HepG2 (cell line): ENCODE data around the gene KXD1. TPM values are rescaled to one million over a fixed set of nuclear protein-coding genes. Genes with fewer than 3 reads are reported as not detected.
A peak's percentile ranks its signal among the peaks of the same experiment; 100 is the strongest.

Experiments used
- ATAC-seq: fragments of 200-7000 bp; cut with Tn5 transposase; 3 replicates; pipeline ENCODE4 v1.9.1; 2020; ENCODE audit warnings: mild to moderate bottlenecking, moderate library complexity
- BruUV-seq: library from RNA; stranded (reverse); fragments of 400-500 nt; replicated peaks from 2 replicates; lab custom pipeline; 2021; lab: Mats Ljungman, UMichigan
- CTCF ChIA-PET: fragments of 300-600 bp; formaldehyde crosslinking; extraction: SDS; loops from one replicate; lab custom pipeline; 2021; ENCODE audit warnings: low total read pairs, inconsistent platforms, low intra/inter-chr PET ratio; lab: Yijun Ruan, JAX
- POLR2A ChIA-PET: fragments of 350-600 bp; sonication (Branson Sonifier 250); formaldehyde crosslinking; loops from one replicate; lab custom pipeline; 2020; ENCODE audit warnings: antibody characterized with exemption, inconsistent platforms; lab: Yijun Ruan, JAX
- DNase-seq: peaks from one replicate; pipeline ENCODE4 v3.0.0-alpha.2; 2015; ENCODE audit warnings: low spot score
- FAIRE-seq: peaks from 3 replicates; lab custom pipeline; 2011; peaks lifted over from hg19 to GRCh38; lab: Jason Lieb, UNC
- H2AFZ ChIP-seq: one replicate; pipeline ENCODE4 v1.6.1; 2011; ENCODE audit warnings: low read length, inconsistent platforms
- H3K27ac ChIP-seq: fragments of 300-600 bp; 3 replicates; pipeline ENCODE4 v1.8.0; 2011; ENCODE audit warnings: mixed run types, mild to moderate bottlenecking, mixed read lengths, low read length, inconsistent platforms; ENCODE audit not compliant: insufficient read depth; ENCODE audit errors: extremely low read length
- H3K27me3 ChIP-seq, 2 experiments: fragments of 200-600 bp in 1 of 2; 2 replicates in 1 of 2; 3 replicates in 1 of 2; pipeline versions ENCODE4 v1.6.0 to v1.8.0; 2011; ENCODE audit warnings: low read length in 2 of 2, mild to moderate bottlenecking in 2 of 2, moderate library complexity in 2 of 2, inconsistent platforms in 1 of 2; ENCODE audit not compliant: insufficient read depth in 2 of 2, control insufficient read depth in 1 of 2
- H3K36me3 ChIP-seq, 2 experiments: fragments of 200-600 bp in 1 of 2; replicated peaks in 1 of 2; 2 replicates in 1 of 2; 3 replicates in 1 of 2; pipeline versions ENCODE4 v1.5.1 to v1.8.0; 2011; ENCODE audit warnings: low read length in 2 of 2, inconsistent platforms in 1 of 2; ENCODE audit not compliant: insufficient read depth in 2 of 2, control insufficient read depth in 1 of 2
- H3K4me1 ChIP-seq: 2 replicates; pipeline ENCODE4 v1.5.1; 2012; ENCODE audit warnings: low read length, inconsistent platforms; ENCODE audit not compliant: insufficient read depth
- H3K4me2 ChIP-seq: 2 replicates; pipeline ENCODE4 v1.6.0; 2011; ENCODE audit warnings: low read depth, low read length, inconsistent platforms
- H3K4me3 ChIP-seq, 3 experiments: fragments of 200-600 bp in 1 of 3; sonication (generic), shearing (Covaris generic) in 1 of 3; replicated peaks in 1 of 3; 2 replicates each; pipeline ENCODE4 v1.5.1; 2011 to 2016; ENCODE audit warnings: low read length in 3 of 3, inconsistent platforms in 2 of 3, low read depth in 2 of 3, mild to moderate bottlenecking in 2 of 3, control low read depth in 1 of 3, mixed read lengths in 1 of 3; ENCODE audit not compliant: insufficient read depth in 1 of 3
- H3K79me2 ChIP-seq: one replicate; pipeline ENCODE4 v1.6.1; 2011; ENCODE audit warnings: low read length, inconsistent platforms; ENCODE audit not compliant: insufficient read depth
- H3K9ac ChIP-seq: 2 replicates; pipeline ENCODE4 v1.6.0; 2011; ENCODE audit warnings: mild to moderate bottlenecking, low read depth, low read length, inconsistent platforms; ENCODE audit not compliant: insufficient read depth
- H3K9me3 ChIP-seq: 2 replicates; pipeline ENCODE4 v1.5.1; 2012; ENCODE audit warnings: mild to moderate bottlenecking, low read length
- H4K20me1 ChIP-seq: 2 replicates; pipeline ENCODE4 v1.6.0; 2011; ENCODE audit warnings: inconsistent platforms, mild to moderate bottlenecking, low read length, moderate library complexity; ENCODE audit not compliant: insufficient read depth
- EEA1 ChIP-seq: sonication (generic); formaldehyde crosslinking; IDR thresholded peaks from 2 replicates; pipeline ENCODE4 v1.5.1; 2020; ENCODE audit warnings: mild to moderate bottlenecking, missing genetic modification reagents, borderline replicate concordance
- HHEX ChIP-seq: IDR thresholded peaks from 2 replicates; pipeline ENCODE4 v1.6.1; 2016; ENCODE audit warnings: control low read depth
- IKZF1 ChIP-seq: fragments of 450-650 bp; IDR thresholded peaks from 2 replicates; pipeline ENCODE4 v1.7.1; 2016
- PHF21A ChIP-seq: sonication (generic); formaldehyde crosslinking; IDR thresholded peaks from 2 replicates; pipeline ENCODE4 v1.5.0; 2020; ENCODE audit warnings: mild to moderate bottlenecking, missing genetic modification reagents
- POLR2AphosphoS5 ChIP-seq: IDR thresholded peaks from 2 replicates; pipeline ENCODE4 v1.6.1; 2012; ENCODE audit warnings: low read depth, low read length
- RELA ChIP-seq: sonication (generic); formaldehyde crosslinking; IDR thresholded peaks from 2 replicates; pipeline ENCODE4 v1.4.0; 2020; ENCODE audit warnings: missing genetic modification reagents
- SKIL ChIP-seq: sonication (generic); formaldehyde crosslinking; IDR thresholded peaks from 2 replicates; pipeline ENCODE4 v1.8.0; 2022; ENCODE audit warnings: missing genetic modification reagents, mild to moderate bottlenecking, moderate library complexity, borderline replicate concordance
- SPEN ChIP-seq: sonication (generic); formaldehyde crosslinking; IDR thresholded peaks from 2 replicates; pipeline ENCODE4 v1.5.1; 2020; ENCODE audit warnings: low read depth, mild to moderate bottlenecking, missing genetic modification reagents
- YEATS4 ChIP-seq: sonication (generic); formaldehyde crosslinking; IDR thresholded peaks from 2 replicates; pipeline ENCODE4 v1.4.0; 2020; ENCODE audit warnings: missing genetic modification reagents, borderline replicate concordance
- YY1 ChIP-seq: IDR thresholded peaks from 2 replicates; pipeline ENCODE4 v1.6.1; 2011; ENCODE audit warnings: low read length, low read depth, moderate library complexity, mild to moderate bottlenecking; ENCODE audit not compliant: insufficient read depth, insufficient replicate concordance
- ZEB1 ChIP-seq: IDR thresholded peaks from 2 replicates; pipeline ENCODE4 v1.6.1; 2012; ENCODE audit warnings: mild to moderate bottlenecking, low read depth, inconsistent platforms; ENCODE audit not compliant: insufficient replicate concordance
- ZIK1 ChIP-seq: sonication (generic); formaldehyde crosslinking; IDR thresholded peaks from 2 replicates; pipeline ENCODE4 v1.5.0; 2020; ENCODE audit warnings: mild to moderate bottlenecking, low read depth, missing genetic modification reagents, borderline replicate concordance
- ZNF263 ChIP-seq: sonication (generic); formaldehyde crosslinking; IDR thresholded peaks from 2 replicates; pipeline ENCODE4 v1.4.0; 2020; ENCODE audit warnings: missing genetic modification reagents
- ZNF607 ChIP-seq: sonication (generic); formaldehyde crosslinking; IDR thresholded peaks from 2 replicates; pipeline ENCODE4 v1.5.1; 2020; ENCODE audit warnings: missing genetic modification reagents, mild to moderate bottlenecking, borderline replicate concordance
- ZNF782 ChIP-seq: sonication (generic); formaldehyde crosslinking; IDR thresholded peaks from 2 replicates; pipeline ENCODE4 v1.4.0; 2020; ENCODE audit warnings: missing genetic modification reagents, mild to moderate bottlenecking, borderline replicate concordance
- ZSCAN21 ChIP-seq: sonication (generic); formaldehyde crosslinking; IDR thresholded peaks from 2 replicates; pipeline ENCODE4 v1.8.0; 2022; ENCODE audit warnings: mild to moderate bottlenecking, missing genetic modification reagents, moderate library complexity, borderline replicate concordance
- WGBS: methylation state at CpG from one replicate; pipeline ENCODE4 v1.1.6; 2017; ENCODE audit warnings: low lambda C conversion rate; 5-methylcytosine and 5-hydroxymethylcytosine counted together
- in situ Hi-C: cut with HindIII; loops from 2 replicates; pipeline ENCODE4 v1.10.0; 2017; ENCODE audit warnings: low pct_unique_long_range_greater_than_20kb; ENCODE audit not compliant: extremely low pct_ligation_motif_present
- intact Hi-C: fragments of 100-400 bp; cut with micrococcal nuclease; formaldehyde crosslinking; loops from one replicate; pipeline ENCODE4 v1.10.0; 2022; ENCODE audit not compliant: unreplicated experiment
- polyA plus RNA-seq, 8 experiments: library from polyadenylated mRNA; depleted of rRNA in 3 of 8; stranded (reverse) in 7 of 8; unstranded in 1 of 8; fragments of >200 nt; fragmentation: Illumina TruSeq in 4 of 8; extraction: Trizol in 4 of 8; gene quantifications; 2 replicates each; pipeline versions ENCODE4 v1.2.1 to v1.2.3, GENCODE V29; 2011 to 2016; ENCODE audit warnings: low read depth in 4 of 8, missing spikeins in 1 of 8, mixed read lengths in 1 of 8; ENCODE audit not compliant: insufficient read depth in 1 of 8
- total RNA-seq, 5 experiments: library from RNA; depleted of rRNA; stranded (reverse); fragments of >200 nt; fragmentation: Illumina TruSeq; extraction: Trizol; gene quantifications; 2 replicates each; pipeline ENCODE4 v1.2.3, GENCODE V29; 2016; ENCODE audit warnings: low read depth in 1 of 5
- TF ChIP-seq, protein P1 (sequence below): conservative IDR thresholded peaks from 2 replicates; pipeline ENCODE4 v1.6.1; 2018; ENCODE audit warnings: missing genetic modification reagents
- TF ChIP-seq, protein P2 (sequence below): sonication (generic); formaldehyde crosslinking; IDR thresholded peaks from 2 replicates; pipeline ENCODE4 v1.5.1; 2020; ENCODE audit warnings: missing genetic modification reagents, mild to moderate bottlenecking, borderline replicate concordance
- TF ChIP-seq, protein P3 (sequence below): sonication (generic); formaldehyde crosslinking; IDR thresholded peaks from 2 replicates; pipeline ENCODE4 v1.8.0; 2022; ENCODE audit warnings: mild to moderate bottlenecking, missing genetic modification reagents

Gene KXD1
- total and polyA plus RNA-seq, 2 of the 13 experiments (the other 11 are each of a cell fraction or from before 2014, with no cell fraction given): 44.6 to 143 TPM

DNA sequence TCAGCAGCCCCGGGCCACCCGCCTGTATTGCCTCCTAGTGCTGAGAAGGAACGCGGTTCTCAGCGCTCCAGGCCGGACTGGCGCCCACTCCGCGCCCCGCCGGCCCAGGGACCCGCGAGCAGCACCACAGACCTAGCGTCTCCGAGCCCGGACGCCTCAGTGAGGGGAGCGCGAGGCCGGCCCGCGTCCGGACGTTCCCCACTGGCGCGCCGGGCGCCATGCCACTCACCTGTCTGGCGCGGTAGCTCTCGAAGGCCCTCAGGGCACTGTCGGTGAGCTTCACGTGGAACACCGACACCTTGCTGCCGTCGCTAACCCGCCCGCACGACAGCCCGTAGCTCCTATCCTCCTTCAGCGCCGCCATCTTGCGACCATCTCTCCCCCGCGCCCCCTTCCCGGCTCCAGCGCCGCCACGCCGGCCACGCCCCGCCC is 36.0 kb upstream of the KXD1 start, which contains the start of gene ELL:
Gene ELL, minus strand, starts transcription at position 379 of the 432 bp plus-strand sequence. Its CDS starts 15 bp downstream, at position 364.
- peak; percentile 1; the same call in 1 of the 3 replicates for ATAC-seq
- no peaks in the 10 kb centered on the region for H3K36me3 ChIP-seq
- H4K20me1 ChIP-seq: peaks cover 4% of the 10 kb centered on the region; the same call in 1 of the 2 replicates
- POLR2A ChIA-PET: interaction anchor here (0.7 to 4.2 kb wide), 10 partner anchors 14 to 318 kb away, joined by 3 to 37 read pairs (median 8); partner anchors contain the start of genes JUND, KXD1, REX1BD and UBA52
- H3K4me2 ChIP-seq: peak within 1 kb of the TSS; percentile 94
- intact Hi-C loops: loop anchor here (2.0 to 10.0 kb wide), 4 partner anchors 25 to 237 kb away; partner anchors contain the start of genes JUND and KXD1
- CTCF ChIA-PET: no interaction called here
- H3K27ac ChIP-seq: peak within 1 kb of the TSS; percentile 94
- no peaks in the 10 kb centered on the region for H3K9me3 ChIP-seq
- no CpG with 5 or more reads among the region's 52 CpGs for WGBS
- H3K79me2 ChIP-seq: peaks cover 47% of the 10 kb centered on the region
- FAIRE-seq: no peak
- BruUV-seq: no TSS peak
- H3K4me3 ChIP-seq: peak within 1 kb of the TSS; percentile 95 to 100 (median 96)
- in situ Hi-C loops: loop anchor here (10.0 kb wide), 1 partner anchor 47 kb away; no protein-coding TSS in a partner anchor
- peaks cover 56% of the 10 kb centered on the region for H3K4me1 ChIP-seq
- no peak for DNase-seq
- no peaks in the 10 kb centered on the region; a peak in 1 of 5 replicates for H3K27me3 ChIP-seq
- H2AFZ ChIP-seq: no peak within 1 kb of the TSS
- peak within 1 kb of the TSS; percentile 99 for H3K9ac ChIP-seq
- peak; percentile 41; the same call in 1 of the 2 replicates for TF ChIP-seq EEA1
- TF ChIP-seq ZNF607 (CRISPR knock-in tag): 0 out of 2 replicates have a peak, but pooled peaks have one; percentile 52
- TF ChIP-seq, protein P1, sequence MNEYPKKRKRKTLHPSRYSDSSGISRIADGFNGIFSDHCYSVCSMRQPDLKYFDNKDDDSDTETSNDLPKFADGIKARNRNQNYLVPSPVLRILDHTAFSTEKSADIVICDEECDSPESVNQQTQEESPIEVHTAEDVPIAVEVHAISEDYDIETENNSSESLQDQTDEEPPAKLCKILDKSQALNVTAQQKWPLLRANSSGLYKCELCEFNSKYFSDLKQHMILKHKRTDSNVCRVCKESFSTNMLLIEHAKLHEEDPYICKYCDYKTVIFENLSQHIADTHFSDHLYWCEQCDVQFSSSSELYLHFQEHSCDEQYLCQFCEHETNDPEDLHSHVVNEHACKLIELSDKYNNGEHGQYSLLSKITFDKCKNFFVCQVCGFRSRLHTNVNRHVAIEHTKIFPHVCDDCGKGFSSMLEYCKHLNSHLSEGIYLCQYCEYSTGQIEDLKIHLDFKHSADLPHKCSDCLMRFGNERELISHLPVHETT (CRISPR knock-in tag): 0 out of 2 replicates have a peak, but pooled peaks have one; percentile 28
- no peak; the same call in 1 of the 2 replicates for TF ChIP-seq ZSCAN21 (CRISPR knock-in tag)
- no peak for TF ChIP-seq PHF21A (CRISPR knock-in tag)
- peak; percentile 94 for TF ChIP-seq YY1
- TF ChIP-seq SPEN (CRISPR knock-in tag): peak; percentile 57; the same call in 1 of the 2 replicates
- TF ChIP-seq YEATS4 (CRISPR knock-in tag): peak; percentile 62; the same call in 1 of the 2 replicates
- TF ChIP-seq ZNF263 (CRISPR knock-in tag): 0 out of 2 replicates have a peak, but pooled peaks have one; percentile 24
- TF ChIP-seq SKIL: peak; percentile 33; the same call in 1 of the 2 replicates
- no peak for TF ChIP-seq IKZF1
- TF ChIP-seq, protein P2, sequence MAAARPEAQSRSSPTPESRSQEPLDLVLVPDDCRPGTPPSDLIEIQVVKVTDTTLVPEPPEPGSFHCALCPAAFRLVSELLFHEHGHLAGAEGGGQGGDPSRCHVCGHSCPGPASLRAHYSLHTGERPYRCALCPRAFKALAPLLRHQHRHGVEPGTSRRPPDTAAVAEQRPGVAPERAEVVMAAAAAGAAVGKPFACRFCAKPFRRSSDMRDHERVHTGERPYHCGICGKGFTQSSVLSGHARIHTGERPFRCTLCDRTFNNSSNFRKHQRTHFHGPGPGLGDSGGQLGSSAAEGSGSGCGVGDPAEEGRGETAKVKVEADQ (CRISPR knock-in tag): no peak
- TF ChIP-seq ZNF782 (CRISPR knock-in tag): 0 out of 2 replicates have a peak, but pooled peaks have one; percentile 53
- peak; percentile 71 for TF ChIP-seq POLR2AphosphoS5
- TF ChIP-seq HHEX (CRISPR knock-in tag): no peak
- peak; percentile 47; the same call in 1 of the 2 replicates for TF ChIP-seq ZIK1 (CRISPR knock-in tag)
- TF ChIP-seq RELA (CRISPR knock-in tag): no peak
- TF ChIP-seq ZEB1: no peak
- TF ChIP-seq, protein P3, sequence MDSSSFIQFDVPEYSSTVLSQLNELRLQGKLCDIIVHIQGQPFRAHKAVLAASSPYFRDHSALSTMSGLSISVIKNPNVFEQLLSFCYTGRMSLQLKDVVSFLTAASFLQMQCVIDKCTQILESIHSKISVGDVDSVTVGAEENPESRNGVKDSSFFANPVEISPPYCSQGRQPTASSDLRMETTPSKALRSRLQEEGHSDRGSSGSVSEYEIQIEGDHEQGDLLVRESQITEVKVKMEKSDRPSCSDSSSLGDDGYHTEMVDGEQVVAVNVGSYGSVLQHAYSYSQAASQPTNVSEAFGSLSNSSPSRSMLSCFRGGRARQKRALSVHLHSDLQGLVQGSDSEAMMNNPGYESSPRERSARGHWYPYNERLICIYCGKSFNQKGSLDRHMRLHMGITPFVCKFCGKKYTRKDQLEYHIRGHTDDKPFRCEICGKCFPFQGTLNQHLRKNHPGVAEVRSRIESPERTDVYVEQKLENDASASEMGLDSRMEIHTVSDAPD (CRISPR knock-in tag): 0 out of 2 replicates have a peak, but pooled peaks have one; percentile 32
